Effector CD8-positive, alpha-beta T cell (primary cell): Measurements from ENCODE around the gene TBC1D9B.

ENCODE experiments used
- DNase-seq: peaks from one replicate; lab custom pipeline; 2025; lab: John Stamatoyannopoulos, UW

TBC1D9B gene

DNA sequence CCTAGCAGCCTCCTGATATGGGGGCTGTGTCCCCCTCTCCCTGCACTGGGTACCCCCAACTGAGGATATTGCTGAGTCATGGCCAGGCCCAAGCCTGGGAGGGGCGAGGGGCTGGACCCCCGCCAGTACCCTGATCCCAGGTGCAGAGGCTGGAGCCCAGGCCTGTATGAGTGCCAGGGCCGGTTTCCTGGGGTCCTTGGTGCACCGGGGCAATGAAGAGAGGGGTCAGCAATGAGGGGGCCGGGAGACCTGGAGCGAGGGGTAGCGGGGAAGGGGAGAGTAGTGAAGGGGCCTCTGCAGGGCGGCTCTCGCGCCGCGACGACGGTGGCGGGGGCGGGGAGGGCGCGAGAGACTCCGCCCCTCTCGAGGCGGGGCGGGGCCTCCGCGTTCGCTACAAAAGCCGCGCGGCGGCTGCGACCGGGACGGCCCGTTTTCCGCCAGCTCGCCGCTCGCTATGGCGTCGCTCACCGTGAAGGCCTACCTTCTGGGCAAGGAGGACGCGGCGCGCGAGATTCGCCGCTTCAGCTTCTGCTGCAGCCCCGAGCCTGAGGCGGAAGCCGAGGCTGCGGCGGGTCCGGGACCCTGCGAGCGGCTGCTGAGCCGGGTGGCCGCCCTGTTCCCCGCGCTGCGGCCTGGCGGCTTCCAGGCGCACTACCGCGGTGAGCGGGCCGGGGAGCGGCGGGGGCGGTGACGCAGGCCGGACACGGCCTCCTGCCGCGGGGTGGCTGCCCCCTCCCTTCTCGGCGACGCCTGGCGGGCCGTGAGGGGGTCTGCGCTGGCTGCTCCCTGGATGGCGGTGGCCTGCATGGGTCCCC, 87.0 kb downstream of the TBC1D9B start, which contains the start of gene SQSTM1:
Gene SQSTM1, plus strand, starts transcription at position 423 of the 815 bp plus-strand sequence. Its CDS starts 32 bp downstream, at position 455.
- DNase-seq: peak; percentile 71

DNA sequence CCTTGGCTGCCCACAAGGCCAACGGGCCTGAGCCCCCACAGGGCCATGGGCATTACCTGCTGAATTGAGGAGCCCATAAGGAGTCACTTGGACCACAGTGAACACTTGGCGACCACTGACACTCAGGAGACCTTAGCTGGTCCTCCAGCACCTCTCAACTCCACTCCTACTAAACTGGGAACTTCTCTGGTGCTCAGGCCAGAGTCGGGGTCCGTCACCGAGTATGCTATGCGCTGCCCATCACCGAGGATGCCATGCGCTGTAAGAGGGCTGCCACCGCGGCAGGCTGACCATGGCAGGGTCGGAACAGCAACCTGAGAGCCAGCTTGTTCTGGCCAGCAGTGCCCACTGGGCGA, 87.6 kb downstream of the TBC1D9B start:
- no peak for DNase-seq

DNA sequence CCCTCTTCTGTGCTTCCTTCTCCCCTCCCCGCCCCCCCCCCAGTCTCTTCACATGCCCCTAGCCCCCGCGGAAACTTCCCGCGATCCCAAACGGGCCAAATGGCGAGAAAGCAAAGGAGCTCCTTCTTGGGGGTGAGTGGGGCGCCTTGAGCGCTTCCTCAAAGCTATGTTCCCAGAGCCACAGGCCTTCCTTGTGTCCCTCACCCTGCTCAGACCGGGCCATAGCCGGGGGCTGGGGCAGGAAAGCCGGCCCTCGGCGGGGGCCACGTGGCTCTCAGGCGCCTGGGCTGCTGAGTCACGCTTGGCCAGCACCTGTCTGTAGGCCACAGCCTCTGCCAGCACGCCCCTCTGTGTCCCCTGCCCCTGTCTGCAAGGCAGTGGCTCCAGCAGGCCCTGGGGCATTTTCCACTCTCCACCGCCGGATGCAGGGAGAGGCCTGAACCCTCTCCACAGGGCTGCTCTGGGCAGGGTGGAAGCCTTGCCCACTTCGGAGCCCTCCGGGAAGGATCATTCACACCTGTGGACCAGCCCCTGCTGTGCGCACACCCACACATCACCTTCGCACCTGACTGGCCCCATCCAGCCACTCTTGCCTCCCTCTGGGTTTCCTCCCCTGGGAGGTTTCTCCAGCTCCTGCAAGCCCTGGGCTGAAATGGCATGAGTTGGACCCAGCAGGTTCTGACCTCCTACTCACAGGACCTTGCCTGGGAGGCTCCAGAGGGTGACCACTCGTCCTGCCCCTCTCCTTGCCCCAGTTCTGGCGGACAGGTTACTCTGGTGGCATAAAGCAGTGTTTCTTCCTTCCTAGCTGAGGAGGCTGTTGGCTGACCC, 88.2 kb downstream of the TBC1D9B start:
- no peak for DNase-seq

DNA sequence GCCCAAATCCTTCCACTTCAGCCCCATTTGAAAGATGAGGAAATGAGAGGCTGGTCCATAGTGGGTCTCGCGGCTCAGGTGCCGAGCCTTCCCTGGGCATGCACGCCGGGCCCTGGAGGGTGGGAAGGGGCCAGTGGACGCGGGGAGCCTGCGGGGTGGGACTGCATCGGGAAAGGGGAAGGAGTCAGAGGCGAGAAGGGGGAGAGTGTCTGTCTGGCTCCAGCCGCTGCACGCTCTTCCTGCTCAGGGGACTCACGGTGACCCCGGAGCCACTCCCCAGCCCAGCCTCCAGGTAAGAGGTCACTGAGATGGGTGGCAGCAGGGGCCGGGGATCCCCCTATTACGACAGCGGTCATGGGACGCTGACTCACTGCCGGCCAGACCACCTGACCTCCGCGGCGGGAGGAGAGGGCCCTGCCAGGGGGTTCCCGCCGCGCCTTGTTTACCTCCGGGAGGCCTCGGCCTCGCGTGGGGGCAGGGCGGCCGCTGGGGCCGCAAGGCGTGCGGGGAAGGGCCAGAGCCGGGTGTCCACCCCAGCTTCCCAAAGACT, 88.9 kb downstream of the TBC1D9B start:
- DNase-seq: peak; percentile 73

DNA sequence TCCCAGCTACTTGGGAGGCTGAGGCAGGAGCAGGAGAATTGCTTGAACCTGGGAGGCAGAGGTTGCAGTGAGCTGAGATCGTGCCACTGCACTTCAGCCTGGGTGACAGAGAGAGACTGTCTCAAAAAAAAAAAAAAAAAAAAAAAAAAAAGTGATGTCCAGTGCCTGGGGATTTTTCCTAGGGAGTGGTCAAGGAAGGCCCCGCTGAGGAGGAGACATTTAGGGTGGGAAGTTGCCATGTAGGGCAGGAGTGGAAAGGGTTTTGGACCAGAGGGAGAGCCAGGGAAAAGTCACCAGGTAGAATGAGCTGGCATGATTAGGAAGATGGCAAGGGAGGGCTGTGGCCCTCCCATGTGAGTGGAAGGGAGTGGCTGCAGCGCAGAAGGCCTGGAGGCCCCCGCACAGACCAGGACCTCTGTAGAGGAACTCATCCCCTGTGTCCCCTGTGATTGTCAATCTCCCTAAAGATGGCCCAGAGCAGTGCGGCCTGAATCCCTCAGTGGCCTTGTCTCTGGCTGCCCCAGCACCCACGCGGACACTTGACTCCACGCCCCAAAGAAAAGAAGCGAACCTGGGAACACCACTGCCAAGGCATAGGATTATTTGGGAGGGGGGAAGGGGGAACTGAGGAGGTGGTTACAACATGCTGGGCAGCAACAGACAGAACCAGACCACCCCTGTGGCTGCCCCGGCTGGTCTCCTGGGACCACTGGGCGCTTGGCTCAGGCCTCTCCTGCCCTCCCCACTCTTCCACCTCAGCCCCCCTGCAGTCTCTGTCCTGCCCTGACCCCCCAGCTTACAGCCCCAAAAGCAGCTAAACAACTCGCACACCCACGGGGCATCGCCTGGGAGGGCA, 89.6 kb downstream of the TBC1D9B start:
- DNase-seq: no peak

DNA sequence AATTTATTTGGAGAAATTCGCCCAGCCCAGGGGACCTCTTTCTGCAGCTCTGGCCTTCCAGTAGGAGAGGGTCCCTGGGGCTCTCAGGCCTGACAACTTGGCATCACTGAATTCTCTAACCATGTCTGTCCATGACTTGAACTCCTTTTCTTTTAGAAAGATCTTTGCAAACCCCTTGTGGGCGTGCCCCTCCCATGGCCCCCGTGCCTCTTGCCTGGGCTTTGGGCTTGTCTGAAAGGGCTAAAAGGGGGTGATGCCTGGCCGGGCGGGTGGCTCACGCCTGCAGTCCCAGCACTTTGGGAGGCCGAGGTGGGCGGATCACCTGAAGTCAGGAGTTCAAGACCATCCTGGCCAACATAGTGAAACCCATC, 90.2 kb downstream of the TBC1D9B start:
- DNase-seq: no peak

DNA sequence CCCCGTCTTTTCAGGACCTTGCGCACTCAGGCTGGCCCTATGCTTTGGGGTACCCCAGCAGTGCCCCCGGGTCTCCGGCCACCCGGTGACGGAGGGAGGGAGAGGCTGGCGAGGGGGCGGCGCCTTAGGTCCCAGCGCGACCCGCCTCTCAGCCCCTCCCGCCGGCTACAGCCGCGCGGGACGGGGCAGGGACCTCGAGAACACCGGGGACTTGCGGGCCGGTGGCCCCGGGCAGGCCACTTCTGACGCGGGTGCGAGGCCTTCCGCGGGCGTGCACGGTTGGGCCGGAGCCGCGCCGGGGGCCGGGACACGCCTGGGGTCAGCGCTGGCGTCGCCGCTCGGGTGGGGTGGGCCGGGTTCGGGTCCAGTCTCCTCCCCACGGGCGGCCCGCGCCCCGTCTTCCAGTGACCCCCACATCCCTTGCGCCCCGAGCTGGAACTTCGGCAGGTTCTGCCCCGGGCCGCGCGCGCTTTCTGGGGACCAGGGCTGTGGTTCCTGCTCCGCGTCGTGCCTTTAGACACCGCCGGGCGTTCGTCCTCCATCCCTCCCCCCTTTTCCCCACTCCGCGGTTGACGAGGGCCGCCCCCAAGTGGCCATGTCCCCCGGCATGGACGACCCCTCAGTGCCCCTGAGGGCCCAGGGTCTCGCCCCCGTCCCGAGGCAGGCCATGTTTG, 90.8 kb downstream of the TBC1D9B start:
- no peak for DNase-seq

DNA sequence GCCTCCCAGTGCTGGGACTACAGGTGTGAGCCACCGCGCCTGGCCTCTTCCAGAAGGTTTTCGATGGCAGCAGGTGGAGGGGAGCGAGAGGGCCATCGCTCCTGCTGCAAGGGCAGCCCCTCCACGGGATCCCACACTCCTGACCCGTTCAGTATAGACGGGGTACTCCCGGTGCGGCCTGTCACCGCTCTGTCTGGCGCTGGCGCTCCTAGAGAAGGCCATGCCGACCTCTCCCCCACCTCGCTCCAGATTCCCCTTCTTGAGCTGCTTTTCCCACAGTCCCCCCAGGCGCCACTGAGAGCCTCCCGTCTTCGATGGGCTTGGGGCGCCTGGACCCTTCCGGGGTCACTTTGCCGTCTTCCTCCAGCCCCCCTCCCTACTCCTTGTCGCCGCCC, 91.3 kb downstream of the TBC1D9B start:
- no peak for DNase-seq

DNA sequence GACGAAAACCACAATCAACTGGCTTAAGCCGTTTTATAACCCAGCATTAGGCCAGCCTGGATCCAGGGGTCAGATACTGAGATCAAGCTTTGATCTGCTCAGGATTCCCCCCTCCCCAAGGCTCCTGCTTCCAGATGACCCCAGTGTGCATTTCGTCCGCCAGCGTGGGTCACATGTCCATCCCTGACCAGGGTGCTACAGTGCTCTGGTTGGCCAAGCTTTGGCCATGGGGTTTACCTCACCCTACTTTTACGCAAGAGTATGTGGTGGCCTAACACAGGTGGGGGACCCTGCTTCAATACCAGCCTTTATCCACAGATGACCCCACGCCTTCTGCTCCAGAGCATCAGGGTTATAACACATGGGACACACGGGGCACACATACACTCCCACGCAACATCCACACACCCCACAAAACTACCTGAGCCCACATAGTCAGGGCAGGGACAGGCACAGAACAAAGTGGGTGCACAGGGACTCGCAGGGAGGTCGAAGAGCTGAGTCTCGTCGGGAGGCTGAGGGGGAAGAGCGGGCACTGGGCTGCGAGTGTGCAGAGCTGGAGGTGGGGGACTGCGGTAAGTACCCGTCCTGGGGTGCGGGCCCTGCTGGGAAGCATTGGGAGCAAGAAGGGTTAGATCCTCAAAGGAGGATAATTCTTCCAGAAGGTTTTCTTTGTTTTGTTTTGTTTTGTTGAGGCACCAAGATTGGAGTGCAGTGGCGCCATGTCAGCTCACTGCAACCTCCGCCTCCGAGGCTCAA, 92.0 kb downstream of the TBC1D9B start:
- no peak for DNase-seq

DNA sequence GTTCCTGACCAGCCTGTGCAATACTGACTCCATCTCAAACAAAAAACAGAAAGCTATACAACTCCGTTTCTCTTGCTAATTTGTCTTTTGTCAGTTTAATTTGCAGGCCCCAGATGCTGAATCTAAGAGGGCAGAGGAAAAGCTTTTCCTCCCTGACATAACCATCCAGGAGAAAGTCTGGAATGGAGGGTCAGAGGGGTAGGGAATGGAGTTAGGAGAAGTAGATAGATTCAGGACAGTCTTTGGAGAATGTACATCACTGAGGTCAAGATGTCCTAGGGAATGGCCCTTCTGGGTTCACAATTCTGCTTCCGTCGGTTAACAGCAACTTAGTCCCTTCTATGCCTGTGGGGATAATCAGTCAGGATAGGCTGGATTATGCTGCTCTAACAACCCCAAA, 93.6 kb downstream of the TBC1D9B start:
- no peak for DNase-seq

DNA sequence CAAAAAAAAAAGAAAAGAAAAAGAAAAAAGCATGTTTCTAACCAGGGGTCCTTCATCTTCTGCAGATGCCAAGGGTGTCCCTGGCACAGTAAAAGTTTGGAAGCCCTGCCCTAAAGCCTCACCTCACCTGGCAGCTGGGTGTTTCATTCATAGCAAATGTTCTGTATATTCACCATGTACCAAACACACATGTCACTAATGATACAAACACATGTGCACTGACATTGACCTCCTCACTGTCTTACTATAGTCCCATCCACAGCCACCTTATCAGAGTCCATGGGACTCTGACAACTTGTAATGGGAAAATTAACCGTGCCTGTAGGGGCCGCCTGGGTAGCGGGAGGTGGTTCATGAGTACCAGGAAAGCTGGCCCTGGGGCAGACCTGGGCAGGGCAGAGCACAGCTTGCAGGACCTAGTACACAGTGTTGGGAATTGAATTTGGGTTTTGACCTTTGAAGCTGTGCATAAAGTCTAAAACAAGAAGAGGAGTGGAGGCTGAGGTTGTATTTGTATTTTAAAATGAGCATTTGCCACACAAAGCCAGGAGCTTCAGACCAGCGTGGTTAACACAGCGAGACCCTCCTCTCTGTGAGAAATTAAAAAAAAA, 94.6 kb downstream of the TBC1D9B start:
- no peak for DNase-seq

DNA sequence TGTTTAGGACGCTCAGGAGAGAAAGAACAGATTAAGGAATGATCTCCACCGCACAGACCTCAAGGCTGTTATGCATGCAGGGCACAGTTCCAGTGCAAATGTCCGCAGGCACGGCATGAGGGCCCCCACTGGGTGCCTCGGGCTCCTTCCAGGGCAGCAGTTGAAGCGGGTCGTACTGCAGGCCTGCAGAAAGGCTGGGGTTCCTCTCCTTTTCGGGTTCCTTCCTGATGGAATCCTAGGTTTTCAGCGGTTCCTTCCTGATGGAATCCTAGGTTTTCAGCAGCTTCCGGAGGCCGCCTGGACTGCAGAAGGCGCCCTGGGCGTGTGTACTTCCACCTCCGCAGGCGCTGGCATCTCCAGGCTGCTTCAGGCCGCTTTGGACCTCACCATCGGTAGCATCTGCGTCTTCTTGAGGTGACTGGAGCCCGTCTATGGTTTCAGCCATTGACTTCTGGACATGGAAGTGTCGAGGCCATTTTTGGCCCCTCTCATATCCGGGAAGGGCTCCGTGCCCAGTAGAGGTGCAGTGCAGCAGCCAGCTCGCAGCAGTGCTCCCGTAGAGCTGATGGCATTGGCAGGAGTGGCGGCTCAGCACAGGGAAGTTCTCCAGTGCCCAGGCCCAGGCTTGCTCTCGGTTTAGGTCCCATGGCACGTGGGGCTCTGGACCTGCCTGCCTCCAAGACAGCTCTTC, 95.4 kb downstream of the TBC1D9B start:
- DNase-seq: no peak
